CD4-positive, alpha-beta T cell treated with Interleukin-1 beta for 1 hour (primary cell): ENCODE measurements around the gene RPUSD3.

ENCODE experiments used
- DNase-seq, 2 donors: peaks; one replicate each; pipeline ENCODE4 v3.0.0-alpha.2; 2020 to 2022

The RPUSD3 gene

GRCh38 chr3:9797196-9797945 lies 46.4 kb downstream of the RPUSD3 start:
- DNase-seq, result no peak

DNA sequence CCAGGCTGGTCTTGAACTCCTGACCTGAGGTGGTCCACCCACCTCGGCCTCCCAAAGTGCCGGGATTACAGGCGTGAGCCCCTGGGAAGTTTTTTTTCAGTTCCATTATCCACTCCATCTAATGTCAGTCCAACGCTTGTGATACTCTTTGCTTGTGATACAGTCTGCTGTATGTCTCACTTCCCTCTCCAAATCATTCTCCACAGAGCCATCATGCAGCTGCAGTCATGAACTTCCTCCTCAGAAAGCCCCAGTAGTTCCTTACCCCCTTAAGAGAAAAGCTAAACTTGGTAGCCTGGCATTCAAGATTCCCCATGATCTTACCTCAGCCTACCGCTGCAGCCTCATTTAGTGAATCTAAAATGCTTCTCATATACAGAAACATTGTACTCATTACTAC lies 48.6 kb downstream of the RPUSD3 start:
- peak in 1 of 2 donors; percentile 18 for DNase-seq

DNA sequence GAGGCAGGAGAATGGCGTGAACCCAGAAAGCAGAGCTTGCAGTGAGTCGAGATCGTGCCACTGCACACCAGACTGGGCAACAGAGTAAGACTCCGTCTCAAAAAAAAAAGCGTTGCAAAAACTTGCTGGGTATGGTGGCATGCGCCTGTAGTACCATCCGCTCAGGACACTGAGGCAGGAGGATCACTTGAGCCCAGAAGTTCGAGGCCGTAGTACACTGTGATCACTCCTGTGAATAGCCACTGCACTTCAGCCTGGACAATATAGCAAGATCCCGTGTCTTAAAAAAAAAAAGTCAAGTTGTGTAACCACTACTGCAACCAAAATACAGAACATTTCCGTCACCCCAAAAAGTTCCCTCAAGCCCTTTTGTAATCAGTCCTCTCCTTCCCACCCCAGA lies 49.4 kb downstream of the RPUSD3 start:
- no peak for DNase-seq

DNA sequence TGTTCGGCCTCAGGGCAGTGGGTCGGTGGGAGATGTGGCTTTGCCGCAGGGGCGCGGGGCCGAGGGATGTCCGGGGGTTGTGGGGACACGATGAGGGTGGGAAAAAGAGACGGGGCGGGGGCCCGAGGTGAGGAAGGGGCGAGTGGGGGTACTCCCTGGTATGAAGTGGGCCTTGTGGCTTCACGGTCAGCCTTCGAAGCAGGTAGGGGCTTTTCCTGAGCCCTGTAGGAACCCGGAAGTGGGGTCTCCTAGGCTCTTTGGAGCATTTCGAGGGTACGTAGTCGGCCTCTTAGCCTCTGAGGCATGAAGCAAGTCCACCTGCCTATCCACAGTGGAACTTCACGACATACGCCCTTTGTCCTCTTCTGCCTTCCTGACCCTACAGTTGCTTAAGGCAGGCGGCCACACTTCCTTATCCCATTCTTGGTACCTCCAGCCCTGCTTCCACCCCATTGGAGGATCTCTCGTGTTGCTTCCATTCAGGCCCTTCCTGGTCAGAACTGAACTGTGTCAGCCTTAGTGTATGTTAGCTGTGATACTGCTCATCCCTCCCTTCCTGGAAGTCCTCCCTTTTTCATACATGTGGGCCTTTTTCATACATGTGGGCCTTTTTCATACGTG lies 50.5 kb downstream of the RPUSD3 start:
- DNase-seq, result peak; percentile 33 to 41

- peak; percentile 91 for DNase-seq
These were observed 51.2 kb downstream of the RPUSD3 start, which contains the start of the genes ARPC4 and TADA3 for GRCh38 chr3:9792405-9793160. Gene ARPC4, plus strand, starts transcription at chr3:9793082. Its CDS starts 40 bp downstream, at chr3:9793122. Gene TADA3, minus strand, starts transcription at chr3:9792473. Its CDS starts 1,007 bp downstream, at chr3:9791466.

DNA sequence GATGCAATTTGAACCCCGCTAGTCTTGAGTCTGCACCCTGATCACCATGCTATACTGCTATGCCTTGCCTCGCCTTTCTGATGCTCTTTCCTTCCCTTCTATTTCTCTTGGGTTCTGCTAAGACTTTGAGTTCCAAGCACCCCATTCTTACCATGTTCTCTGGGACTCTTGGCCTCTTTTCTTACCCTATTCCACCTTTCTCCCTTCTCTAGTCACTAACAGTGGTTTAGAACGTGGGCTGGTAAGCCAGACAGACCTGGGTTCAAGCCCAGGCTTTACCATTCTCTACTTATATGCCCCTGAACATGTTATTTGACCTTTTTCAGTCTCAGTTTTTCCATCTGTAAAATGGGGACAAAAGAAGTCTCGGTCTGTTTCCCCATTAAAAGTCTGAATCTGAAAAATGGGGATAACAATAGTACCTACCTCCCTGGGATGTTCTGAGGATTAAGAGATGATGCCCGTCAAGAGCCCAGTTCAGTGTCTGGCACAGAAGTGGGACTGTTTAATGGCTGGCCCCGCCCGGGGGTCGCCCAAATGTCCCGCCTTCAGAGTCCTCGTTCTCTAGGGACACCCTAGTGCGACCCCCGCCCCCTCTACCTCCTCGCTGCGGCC lies 51.9 kb downstream of the RPUSD3 start:
- no peak for DNase-seq

GRCh38 chr3:9791127-9791526 lies 52.7 kb downstream of the RPUSD3 start:
- DNase-seq, result no peak
